ENCODE measurements around the gene AASDHPPT.

GRCh38 chr11:106105986-106106385 is 28.5 kb downstream of the AASDHPPT start:
- no peak for TF ChIP-seq CBX2 (IDR thresholded peaks at IDR 0.05; ENCODE audit: borderline replicate concordance, low read depth)
- no peak for TF ChIP-seq HDAC2 (IDR thresholded peaks at IDR 0.05)
- no peak for TF ChIP-seq POLR2A (IDR thresholded peaks at IDR 0.05; ENCODE audit: low read length)
- TF ChIP-seq, protein P1, sequence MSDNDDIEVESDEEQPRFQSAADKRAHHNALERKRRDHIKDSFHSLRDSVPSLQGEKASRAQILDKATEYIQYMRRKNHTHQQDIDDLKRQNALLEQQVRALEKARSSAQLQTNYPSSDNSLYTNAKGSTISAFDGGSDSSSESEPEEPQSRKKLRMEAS (IDR thresholded peaks at IDR 0.05) = no peak
- TF ChIP-seq, protein P2, sequence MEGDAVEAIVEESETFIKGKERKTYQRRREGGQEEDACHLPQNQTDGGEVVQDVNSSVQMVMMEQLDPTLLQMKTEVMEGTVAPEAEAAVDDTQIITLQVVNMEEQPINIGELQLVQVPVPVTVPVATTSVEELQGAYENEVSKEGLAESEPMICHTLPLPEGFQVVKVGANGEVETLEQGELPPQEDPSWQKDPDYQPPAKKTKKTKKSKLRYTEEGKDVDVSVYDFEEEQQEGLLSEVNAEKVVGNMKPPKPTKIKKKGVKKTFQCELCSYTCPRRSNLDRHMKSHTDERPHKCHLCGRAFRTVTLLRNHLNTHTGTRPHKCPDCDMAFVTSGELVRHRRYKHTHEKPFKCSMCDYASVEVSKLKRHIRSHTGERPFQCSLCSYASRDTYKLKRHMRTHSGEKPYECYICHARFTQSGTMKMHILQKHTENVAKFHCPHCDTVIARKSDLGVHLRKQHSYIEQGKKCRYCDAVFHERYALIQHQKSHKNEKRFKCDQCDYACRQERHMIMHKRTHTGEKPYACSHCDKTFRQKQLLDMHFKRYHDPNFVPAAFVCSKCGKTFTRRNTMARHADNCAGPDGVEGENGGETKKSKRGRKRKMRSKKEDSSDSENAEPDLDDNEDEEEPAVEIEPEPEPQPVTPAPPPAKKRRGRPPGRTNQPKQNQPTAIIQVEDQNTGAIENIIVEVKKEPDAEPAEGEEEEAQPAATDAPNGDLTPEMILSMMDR (IDR thresholded peaks at IDR 0.05) = no peak
- TF ChIP-seq, protein P3, sequence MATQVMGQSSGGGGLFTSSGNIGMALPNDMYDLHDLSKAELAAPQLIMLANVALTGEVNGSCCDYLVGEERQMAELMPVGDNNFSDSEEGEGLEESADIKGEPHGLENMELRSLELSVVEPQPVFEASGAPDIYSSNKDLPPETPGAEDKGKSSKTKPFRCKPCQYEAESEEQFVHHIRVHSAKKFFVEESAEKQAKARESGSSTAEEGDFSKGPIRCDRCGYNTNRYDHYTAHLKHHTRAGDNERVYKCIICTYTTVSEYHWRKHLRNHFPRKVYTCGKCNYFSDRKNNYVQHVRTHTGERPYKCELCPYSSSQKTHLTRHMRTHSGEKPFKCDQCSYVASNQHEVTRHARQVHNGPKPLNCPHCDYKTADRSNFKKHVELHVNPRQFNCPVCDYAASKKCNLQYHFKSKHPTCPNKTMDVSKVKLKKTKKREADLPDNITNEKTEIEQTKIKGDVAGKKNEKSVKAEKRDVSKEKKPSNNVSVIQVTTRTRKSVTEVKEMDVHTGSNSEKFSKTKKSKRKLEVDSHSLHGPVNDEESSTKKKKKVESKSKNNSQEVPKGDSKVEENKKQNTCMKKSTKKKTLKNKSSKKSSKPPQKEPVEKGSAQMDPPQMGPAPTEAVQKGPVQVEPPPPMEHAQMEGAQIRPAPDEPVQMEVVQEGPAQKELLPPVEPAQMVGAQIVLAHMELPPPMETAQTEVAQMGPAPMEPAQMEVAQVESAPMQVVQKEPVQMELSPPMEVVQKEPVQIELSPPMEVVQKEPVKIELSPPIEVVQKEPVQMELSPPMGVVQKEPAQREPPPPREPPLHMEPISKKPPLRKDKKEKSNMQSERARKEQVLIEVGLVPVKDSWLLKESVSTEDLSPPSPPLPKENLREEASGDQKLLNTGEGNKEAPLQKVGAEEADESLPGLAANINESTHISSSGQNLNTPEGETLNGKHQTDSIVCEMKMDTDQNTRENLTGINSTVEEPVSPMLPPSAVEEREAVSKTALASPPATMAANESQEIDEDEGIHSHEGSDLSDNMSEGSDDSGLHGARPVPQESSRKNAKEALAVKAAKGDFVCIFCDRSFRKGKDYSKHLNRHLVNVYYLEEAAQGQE (IDR thresholded peaks at IDR 0.05) = no peak
- no peak for TF ChIP-seq CHD2 (IDR thresholded peaks at IDR 0.05; ENCODE audit: low read length, partially characterized antibody)
- TF ChIP-seq ESRRA (IDR thresholded peaks at IDR 0.05; ENCODE audit: borderline replicate concordance, low read length) = no peak
